Kidney (tissue), 14 donors: ENCODE results near the gene SHISA7. TPM values are rescaled to one million over a fixed set of nuclear protein-coding genes. Genes with fewer than 3 reads are reported as not detected.

Experiments used
- DNase-seq, 5 donors: peaks; one replicate each; pipeline ENCODE4 v3.0.0-alpha.2; 2013 to 2020
- FAIRE-seq: peaks from 2 replicates; lab custom pipeline; 2012; peaks lifted over from hg19 to GRCh38; lab: Jason Lieb, UNC
- H3K27ac ChIP-seq, 2 donors: one replicate each; pipeline ENCODE4 v1.7.0; 2013; ENCODE audit warnings: low read depth in 2 of 2, low read length in 2 of 2, inconsistent platforms in 1 of 2
- H3K27me3 ChIP-seq: one replicate; pipeline ENCODE4 v1.7.1; 2013; ENCODE audit warnings: low read length, inconsistent platforms; ENCODE audit not compliant: control insufficient read depth, insufficient read depth
- H3K36me3 ChIP-seq, 3 donors: one replicate each; pipeline versions ENCODE4 v1.7.0 to v1.7.1; 2013; ENCODE audit warnings: low read length in 3 of 3, control low read depth in 1 of 3, inconsistent platforms in 1 of 3; ENCODE audit not compliant: insufficient read depth in 3 of 3, control insufficient read depth in 2 of 3
- H3K4me1 ChIP-seq, 3 donors: one replicate each; pipeline versions ENCODE4 v1.7.0 to v1.7.1; 2013; ENCODE audit warnings: low read length in 3 of 3, inconsistent platforms in 1 of 3, low read depth in 1 of 3; ENCODE audit not compliant: control insufficient read depth in 2 of 3, insufficient read depth in 2 of 3
- H3K4me3 ChIP-seq, 3 donors: one replicate each; pipeline versions ENCODE4 v1.7.0 to v1.8.1; 2013; ENCODE audit warnings: low read length in 3 of 3, control low read depth in 1 of 3, inconsistent platforms in 1 of 3
- H3K9ac ChIP-seq, 3 donors: one replicate each; pipeline versions ENCODE4 v1.7.0 to v1.7.1; 2013; ENCODE audit warnings: low read length in 3 of 3, control low read depth in 1 of 3, inconsistent platforms in 1 of 3
- H3K9me3 ChIP-seq, 3 donors: one replicate each; pipeline versions ENCODE4 v1.7.0 to v1.7.1; 2013; ENCODE audit warnings: low read length in 3 of 3, control low read depth in 1 of 3, inconsistent platforms in 1 of 3; ENCODE audit not compliant: control insufficient read depth in 2 of 3, insufficient read depth in 1 of 3
- intact Hi-C: fragments of 100-400 bp; cut with DNase I; formaldehyde crosslinking; loops from one replicate; pipeline ENCODE4 v1.11.1; 2022
- polyA plus RNA-seq: library from polyadenylated mRNA; stranded (reverse); fragments of 350-450 nt; fragmentation: Illumina TruSeq; extraction: RNeasy Lipid Tissue Mini Kit (QIAGEN cat#74804); gene quantifications from one replicate; pipeline ENCODE4 v1.2.3, GENCODE V29; 2014; ENCODE audit warnings: low read depth, low replicate concordance; ENCODE audit not compliant: insufficient read depth
- total RNA-seq: library from RNA; stranded (reverse); fragmentation: NEBNext Ultra II Directional; extraction: Animal tissue kit (Norgen Biotek cat#: 25700); gene quantifications from one replicate; pipeline ENCODE4 v1.2.1, GENCODE V29; 2021
- TF ChIP-seq, protein P1 (sequence below): IDR thresholded peaks from 3 replicates; pipeline ENCODE4 v1.5.1; 2012; ENCODE audit warnings: mild to moderate bottlenecking, moderate library complexity, borderline replicate concordance; ENCODE audit not compliant: insufficient read depth; ENCODE audit errors: extremely low read depth
- donor health status: control.
- donor health status: control.
- donor health status: control.
- donor health status: control.
- donor health status: control.
- donor health status: DM: yes; HTN: yes; CAD: no.
- donor health status: Normal renal cell carcinoma (clear cell type).

The SHISA7 gene
- total and polyA plus RNA-seq, 2 donors from 2014 or later, result not detected

DNA sequence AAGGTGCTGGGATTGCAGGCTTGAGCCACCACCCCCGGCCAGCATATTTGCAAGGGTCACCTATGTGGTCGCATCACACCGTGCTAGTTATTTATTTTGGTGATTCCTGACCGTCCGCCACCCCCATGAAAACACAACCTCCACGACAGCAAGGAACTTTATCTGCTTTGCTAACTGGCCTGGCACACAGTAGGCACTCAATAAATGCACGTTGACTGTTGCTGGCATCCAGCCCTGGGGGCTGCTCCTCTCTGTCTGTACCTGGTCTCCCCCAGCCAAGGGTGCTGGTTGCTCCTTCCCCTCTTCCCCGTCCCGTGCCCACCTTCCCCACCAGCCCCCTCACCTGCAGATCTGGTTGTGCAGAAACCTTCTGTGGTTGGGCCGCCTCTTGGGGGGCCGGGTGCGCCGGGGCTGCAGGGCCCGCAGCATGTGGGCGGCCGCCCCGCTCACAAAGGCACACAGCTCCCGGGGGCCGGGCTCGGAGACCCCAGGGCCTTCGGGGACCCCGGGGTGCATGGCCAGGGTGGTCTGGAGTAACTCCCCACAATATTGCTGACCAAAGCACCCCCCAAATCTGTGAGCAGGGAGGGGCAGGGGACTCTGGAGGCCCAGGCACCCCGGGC lies 21.1 kb upstream of the SHISA7 start:
- TF ChIP-seq, protein P1, sequence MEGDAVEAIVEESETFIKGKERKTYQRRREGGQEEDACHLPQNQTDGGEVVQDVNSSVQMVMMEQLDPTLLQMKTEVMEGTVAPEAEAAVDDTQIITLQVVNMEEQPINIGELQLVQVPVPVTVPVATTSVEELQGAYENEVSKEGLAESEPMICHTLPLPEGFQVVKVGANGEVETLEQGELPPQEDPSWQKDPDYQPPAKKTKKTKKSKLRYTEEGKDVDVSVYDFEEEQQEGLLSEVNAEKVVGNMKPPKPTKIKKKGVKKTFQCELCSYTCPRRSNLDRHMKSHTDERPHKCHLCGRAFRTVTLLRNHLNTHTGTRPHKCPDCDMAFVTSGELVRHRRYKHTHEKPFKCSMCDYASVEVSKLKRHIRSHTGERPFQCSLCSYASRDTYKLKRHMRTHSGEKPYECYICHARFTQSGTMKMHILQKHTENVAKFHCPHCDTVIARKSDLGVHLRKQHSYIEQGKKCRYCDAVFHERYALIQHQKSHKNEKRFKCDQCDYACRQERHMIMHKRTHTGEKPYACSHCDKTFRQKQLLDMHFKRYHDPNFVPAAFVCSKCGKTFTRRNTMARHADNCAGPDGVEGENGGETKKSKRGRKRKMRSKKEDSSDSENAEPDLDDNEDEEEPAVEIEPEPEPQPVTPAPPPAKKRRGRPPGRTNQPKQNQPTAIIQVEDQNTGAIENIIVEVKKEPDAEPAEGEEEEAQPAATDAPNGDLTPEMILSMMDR, result no peak
- intact Hi-C loops, result no loop called here
- DNase-seq (no peak), FAIRE-seq (no peak)
- H3K9me3 ChIP-seq, result no peaks in the 10 kb centered on the region
- no peak overlapping the region for H3K4me3 ChIP-seq
- H3K4me1 ChIP-seq, result peaks cover 0 to 9% (median 4%) of the 10 kb centered on the region in 3 donors
- H3K36me3 ChIP-seq, result no peaks in the 10 kb centered on the region
- H3K27ac ChIP-seq, result no peak overlapping the region
- no peaks in the 10 kb centered on the region for H3K27me3 ChIP-seq
- H3K9ac ChIP-seq, result no peak overlapping the region

DNA sequence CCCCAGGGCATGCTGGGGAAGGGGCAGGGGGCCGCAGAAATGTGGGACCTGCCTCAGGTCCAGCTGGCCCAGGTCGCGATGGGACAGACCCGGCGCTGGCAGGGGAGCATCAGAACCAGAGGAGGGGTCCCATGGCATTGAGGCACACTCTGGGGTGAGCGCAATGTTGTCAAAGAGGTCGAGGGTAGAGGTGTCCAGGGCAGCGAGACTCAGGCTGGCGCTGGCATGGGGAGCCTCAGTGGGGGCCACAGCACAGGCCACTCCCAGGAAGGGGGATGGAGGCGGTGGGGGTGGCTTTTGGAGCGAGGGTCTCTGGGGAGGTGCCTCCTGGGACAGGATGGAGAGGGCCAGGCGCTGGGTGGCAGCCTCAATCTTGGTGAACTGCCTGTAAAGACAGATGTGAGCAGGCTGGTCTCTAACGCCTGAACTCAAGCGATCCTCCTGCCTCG lies 20.5 kb upstream of the SHISA7 start:
- Histone ChIP-seq H3K36me3 (no peaks in the 10 kb centered on the region), H3K4me1 (peaks cover 0 to 9% (median 4%) of the 10 kb centered on the region in 3 donors), H3K27ac (no peak overlapping the region), H3K4me3 (no peak overlapping the region), H3K27me3 (no peaks in the 10 kb centered on the region), H3K9me3 (no peaks in the 10 kb centered on the region), H3K9ac (no peak overlapping the region)
- DNase-seq (peak in 1 of 5 donors; percentile 81), FAIRE-seq (no peak)
- TF ChIP-seq, protein P1, result no peak
- intact Hi-C loops, result no loop called here

DNA sequence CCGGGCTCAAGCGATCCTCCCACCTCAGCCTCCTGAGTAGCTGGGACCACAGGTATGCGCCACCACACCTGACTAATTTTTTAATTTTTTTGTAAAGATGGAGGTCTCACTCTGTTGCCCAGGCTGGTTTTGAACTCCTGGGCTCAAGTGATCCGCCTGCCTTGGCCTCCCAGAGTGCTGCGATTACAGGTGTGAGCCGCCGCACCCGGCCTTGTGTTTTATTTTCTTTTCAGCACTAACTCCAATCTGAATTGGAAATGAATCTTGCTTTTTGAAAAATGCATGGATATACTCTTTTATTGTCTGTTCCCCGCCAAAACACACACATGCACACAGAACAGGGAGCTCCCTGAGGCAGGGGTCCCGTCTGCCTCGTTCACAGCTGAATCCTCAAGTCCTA lies 19.6 kb upstream of the SHISA7 start:
- no peak for FAIRE-seq
- TF ChIP-seq, protein P1, result no peak
- no peak for DNase-seq
- peaks cover 0 to 9% (median 4%) of the 10 kb centered on the region in 3 donors for H3K4me1 ChIP-seq
- H3K9me3 ChIP-seq, result no peaks in the 10 kb centered on the region
- no peaks in the 10 kb centered on the region for H3K27me3 ChIP-seq
- H3K36me3 ChIP-seq, result no peaks in the 10 kb centered on the region
- H3K27ac ChIP-seq, result no peak overlapping the region
- intact Hi-C loops, result no loop called here
- no peak overlapping the region for H3K4me3 ChIP-seq
- no peak overlapping the region for H3K9ac ChIP-seq
